Fibroblast of upper back skin (primary cell): ENCODE data around the gene UFSP1.

Experiments used
- DNase-seq: peaks from one replicate; pipeline ENCODE4 v3.0.0-alpha.2; 2013

The UFSP1 gene

GRCh38 chr7:100894860-100895700 is 5.6 kb upstream of the UFSP1 start:
- peak; percentile 22 for DNase-seq

DNA sequence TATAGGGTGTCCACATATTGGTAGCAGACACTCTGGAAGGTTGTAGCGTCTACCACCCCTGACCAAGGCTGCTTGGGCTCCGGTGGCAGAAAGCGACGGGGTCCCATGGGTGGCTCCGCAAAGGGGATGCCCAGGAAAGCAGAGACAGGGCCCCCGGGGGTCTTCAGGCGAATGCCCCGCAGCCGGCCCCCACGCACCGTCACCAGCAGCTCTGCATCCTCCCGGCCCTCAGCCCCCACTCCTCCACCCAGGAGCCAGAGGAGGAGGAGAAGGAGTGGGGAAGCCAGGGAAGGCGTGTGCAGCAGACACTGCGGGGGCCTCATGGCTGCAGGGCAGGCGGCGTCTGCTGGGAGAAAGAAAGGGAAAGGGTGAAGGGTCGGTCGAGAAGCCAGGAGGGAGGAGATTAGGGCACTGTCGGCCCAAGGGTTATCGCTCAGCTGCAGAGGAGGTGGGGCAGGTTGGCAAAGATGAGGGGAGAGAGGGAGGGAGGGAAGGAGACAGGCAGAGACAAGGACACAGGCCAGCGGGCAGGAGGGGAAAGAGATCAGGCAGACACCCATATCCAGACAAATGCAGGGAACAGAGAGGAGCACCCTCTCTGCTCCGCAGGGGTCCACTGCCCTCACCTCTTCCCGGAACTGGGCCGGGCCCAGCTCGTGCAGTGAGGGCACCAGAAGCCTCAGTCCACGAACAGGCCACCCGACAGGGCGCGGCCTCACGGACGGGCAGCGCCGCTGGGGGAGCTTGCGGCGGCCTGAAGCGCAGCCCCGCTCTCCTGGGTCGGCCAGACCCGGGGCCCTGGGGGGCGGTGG is 4.6 kb upstream of the UFSP1 start:
- DNase-seq = no peak

DNA sequence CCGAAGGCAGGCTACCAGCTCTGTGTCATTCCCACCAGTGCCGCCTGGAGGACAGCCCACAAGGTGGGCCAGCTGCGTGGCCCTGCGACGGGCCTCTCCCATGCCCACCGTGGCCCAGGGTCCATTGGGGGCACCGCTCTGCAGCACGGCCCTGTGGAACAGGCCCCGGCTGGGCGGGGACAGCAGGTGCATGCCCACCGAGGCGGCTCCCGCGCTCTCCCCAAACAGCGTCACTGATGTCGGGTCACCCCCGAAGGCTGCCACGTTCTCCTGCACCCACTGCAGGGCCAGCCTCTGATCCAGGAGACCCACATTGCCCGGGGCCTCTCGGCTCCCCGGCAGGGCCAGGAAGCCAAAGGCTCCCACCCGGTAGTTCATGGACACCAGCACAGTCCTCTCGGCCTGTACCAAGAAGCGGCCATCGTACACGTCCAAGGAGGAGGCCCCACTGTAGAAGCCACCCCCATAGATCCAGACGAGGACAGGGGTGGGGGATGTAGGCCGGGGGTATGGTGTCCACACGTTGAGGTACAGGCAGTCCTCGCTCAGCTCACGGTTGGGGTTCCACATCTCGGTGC is 3.9 kb upstream of the UFSP1 start:
- DNase-seq = no peak

- DNase-seq = no peak
Measured at GRCh38 chr7:100892364-100893317, 3.1 kb upstream of the UFSP1 start.

- DNase-seq = no peak
Measured at GRCh38 chr7:100891568-100892247, 2.2 kb upstream of the UFSP1 start.

DNA sequence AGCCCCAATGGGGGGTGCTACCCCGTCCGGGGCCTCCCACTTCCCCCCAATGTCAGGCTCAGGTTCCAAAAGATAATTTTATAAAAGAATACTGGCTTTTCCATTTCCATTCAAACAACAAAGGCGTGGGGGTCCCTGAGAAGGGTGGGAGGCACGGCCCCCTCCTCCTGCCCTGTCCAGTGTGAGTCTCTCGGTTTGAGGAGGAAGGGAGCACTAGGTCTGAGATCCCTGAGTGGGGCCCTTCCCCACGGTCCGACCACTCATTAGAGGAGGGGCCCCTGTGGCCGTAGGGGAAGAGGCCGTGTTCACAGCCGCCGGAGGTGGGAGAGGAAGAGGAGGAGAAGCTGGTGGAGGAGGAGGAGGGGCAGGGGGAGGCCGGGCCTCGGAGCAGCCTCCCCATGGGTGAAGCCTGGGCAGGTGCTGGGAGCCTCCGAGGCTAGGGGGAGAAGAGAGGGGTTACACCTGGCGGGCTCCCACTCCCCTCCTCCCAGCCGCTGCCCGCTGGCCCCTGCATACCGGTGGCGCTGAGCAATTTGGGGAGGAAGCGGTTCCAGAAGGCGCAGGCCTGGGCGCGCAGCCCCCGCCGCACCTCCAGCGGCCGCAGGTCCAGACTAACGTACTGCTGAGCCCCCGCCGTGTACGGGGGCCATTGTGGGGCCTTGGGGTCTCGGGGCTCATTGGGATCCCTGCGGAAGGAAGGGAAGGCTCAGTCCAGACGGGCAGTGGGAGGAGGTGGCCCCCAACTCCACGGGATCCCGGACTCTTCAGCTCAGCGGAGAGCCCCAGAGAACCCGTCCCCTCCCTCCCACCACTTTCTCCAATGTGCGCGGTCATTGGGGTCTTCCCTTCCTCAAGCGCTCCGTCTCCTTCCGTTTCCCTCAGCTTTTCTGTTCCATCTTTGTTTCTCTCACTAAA is 1.4 kb upstream of the UFSP1 start:
- no peak for DNase-seq

DNA sequence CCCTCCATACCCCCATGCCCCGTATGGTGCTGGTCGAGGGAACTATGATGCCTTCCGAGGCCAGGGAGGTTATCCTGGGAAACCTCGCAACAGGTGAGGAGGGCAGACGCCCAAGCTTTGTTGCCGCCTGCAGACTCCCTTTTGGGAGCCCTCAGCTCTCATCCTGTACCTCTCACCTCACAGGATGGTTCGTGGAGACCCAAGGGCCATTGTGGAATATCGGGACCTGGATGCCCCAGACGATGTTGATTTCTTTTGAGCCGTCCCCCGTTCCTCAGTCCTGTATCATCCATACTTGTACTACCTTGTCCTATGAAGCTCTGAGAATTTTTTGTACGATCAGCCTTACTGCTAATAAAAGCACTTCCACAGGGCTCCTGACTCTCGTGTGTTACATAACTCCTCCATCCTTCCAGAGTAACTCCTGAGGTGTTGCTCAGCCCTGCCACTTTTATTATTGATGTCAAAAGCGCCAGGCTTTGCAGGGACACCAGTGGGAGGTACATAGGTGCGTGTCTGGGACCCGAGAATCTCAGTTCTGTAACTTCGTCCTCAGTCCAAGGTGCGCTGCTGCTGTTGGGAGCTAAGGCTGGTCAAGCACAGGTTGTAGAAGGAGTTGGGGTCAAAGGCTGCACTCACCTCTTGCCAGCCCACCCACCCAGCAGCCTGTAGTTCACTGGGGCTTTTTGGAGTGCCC is 1.1 kb downstream of the UFSP1 start:
- DNase-seq = no peak

GRCh38 chr7:100887516-100888290 is 1.8 kb downstream of the UFSP1 start:
- DNase-seq = no peak

DNA sequence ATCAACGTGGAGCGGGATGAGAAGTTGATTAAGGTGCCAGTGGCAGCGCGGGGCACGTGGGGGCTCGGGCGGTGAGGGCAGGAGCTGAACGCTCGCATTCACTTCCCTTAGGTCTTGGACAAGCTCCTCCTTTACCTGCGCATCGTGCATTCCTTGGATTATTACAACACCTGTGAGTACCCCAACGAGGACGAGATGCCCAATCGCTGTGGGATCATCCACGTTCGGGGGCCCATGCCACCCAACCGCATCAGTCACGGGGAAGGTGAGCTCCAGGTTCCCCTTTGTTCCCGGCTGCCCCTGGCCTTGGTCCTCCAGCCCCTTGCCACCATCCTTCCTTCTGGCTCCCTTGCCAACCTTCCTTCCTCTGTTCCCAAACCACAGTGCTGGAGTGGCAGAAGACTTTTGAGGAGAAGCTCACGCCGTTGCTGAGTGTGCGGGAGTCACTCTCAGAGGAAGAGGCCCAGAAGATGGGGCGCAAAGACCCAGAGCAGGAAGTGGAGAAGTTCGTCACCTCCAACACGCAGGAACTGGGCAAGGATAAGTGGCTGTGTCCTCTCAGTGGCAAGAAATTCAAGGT is 2.5 kb downstream of the UFSP1 start:
- no peak for DNase-seq

GRCh38 chr7:100886142-100886935 is 3.2 kb downstream of the UFSP1 start:
- no peak for DNase-seq

DNA sequence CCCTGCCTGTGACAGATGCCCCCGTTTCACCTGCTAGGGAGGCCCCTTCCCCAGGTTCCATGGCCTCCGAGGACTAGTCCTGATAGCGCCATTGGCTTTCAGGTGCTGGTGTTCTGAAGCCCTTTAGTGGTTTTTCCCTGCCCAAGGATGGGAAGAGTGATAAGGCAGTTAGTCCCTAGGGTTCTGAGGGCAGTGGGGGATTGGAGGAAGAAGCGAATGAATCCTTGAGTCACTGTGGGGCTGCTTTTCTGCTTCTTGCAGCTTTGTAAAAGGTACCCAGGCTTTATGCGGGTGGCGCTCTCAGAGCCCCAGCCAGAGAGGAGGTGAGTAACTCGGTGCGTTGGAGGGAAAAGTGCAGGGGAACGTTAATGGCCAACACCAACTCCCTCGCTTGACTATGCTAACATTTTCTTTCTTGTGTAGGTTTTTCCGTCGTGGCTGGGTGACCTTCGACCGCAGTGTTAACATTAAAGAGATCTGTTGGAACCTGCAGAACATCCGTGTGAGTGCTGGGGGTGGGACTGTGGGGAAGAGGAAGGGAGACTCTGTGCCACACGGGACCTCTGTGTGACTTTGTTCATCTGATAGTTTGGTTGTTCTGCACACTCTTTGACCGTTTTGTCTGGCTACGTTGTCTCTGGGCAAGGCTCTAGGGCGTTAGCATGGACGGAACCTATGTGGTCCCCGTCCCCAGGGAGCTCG is 3.9 kb downstream of the UFSP1 start:
- no peak for DNase-seq

GRCh38 chr7:100884736-100885439 is 4.6 kb downstream of the UFSP1 start:
- no peak for DNase-seq

DNA sequence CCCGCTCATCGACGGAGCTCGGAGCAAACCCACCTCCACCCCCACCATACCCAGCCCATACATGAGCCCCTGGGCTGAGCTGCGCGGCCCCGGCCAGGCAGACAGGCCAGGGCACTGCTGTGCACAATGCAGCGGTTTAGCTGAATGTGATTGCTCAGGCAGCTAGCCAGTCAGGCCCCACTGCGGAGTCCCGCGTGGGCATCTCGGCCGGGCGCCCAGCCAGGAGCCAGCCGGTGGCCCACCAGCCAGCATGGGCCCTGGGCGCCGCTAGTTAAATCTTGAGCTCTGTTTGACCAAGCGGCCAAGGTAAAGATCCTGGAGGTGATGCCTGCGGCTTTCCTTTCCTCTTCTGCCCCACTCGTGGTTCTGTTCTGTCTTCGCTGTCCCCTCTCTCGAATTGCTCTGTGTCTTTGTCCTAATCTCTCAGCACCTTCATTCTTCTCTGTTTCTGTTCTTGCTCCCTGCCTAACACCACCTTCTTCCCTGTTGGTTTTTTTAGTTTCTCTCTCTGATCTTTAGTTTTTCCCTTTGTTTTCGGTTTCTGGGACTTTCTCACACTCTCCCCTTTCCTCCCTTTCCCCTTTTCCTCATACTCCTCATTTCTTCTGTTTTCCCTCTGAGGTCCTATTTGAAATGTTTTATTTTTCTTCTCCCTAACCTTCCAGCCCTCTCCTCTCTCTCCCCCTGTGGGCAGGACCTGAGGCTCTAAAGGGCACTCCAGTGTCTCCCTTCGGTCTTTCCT is 6.6 kb downstream of the UFSP1 start:
- DNase-seq = no peak

- no peak for DNase-seq
Measured at GRCh38 chr7:100882201-100882600, 7.3 kb downstream of the UFSP1 start.

DNA sequence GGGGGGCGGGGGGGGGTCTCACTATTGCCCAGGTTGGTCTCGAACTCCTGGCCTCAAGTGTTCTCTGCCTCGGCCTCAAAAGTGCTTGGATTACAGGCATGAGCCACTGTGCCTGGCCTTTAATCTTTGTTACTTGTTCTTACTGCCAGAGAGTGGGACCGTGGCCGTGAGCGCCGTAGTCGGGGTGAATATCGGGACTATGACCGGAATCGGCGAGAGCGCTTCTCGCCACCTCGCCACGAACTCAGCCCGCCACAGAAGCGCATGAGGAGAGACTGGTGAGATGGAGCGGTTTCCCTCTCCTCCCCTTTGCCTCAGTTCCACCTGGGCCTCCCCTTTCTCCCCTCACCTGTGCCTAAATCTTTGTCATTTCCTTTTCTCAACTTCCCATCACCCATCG is 8.4 kb downstream of the UFSP1 start:
- DNase-seq = no peak

DNA sequence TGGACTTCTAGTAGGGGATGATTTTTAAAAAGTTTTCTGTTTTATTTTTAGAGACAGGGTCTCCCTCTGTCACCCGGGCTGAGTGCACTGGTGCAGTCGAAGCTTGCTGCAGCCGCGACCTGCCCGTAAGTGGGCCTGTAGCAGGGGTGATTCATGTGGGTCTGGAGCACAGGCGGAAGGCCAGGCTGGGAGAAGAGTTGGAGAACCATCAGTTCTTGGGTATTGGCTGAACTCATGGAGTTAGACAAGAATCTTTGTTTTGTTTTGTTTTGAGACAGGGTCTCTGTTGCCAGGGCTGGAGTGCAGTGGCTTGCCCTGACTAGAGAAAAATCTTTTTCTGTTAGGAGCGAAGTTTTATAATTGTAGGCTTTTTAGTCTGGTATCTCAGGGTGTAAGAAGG is 8.9 kb downstream of the UFSP1 start:
- DNase-seq = no peak
